Lung (tissue), 12 donors: ENCODE measurements around the gene BRINP1. TPM values are rescaled to one million over a fixed set of nuclear protein-coding genes. Genes with fewer than 3 reads are reported as not detected.

ENCODE experiments used
- ATAC-seq: fragments of 200-7000 bp; cut with Tn5 transposase; one replicate; pipeline ENCODE4 v1.9.1; 2020; ENCODE audit warnings: moderate number of reproducible peaks; ENCODE audit not compliant: insufficient read depth, low FRiP score
- DNase-seq, 3 donors: peaks; one replicate each; pipeline ENCODE4 v3.0.0-alpha.2; 2013 to 2017
- H3K27ac ChIP-seq, 2 donors: one replicate each; pipeline ENCODE4 v1.5.1; 2013; ENCODE audit warnings: mild to moderate bottlenecking in 2 of 2, moderate library complexity in 2 of 2, control low read depth in 1 of 2, inconsistent platforms in 1 of 2, low read depth in 1 of 2, low read length in 1 of 2
- H3K27me3 ChIP-seq, 3 donors: one replicate each; pipeline ENCODE4 v1.5.1; 2013; ENCODE audit warnings: low read length in 2 of 3; ENCODE audit not compliant: control insufficient read depth in 3 of 3, insufficient read depth in 3 of 3
- H3K36me3 ChIP-seq, 4 donors: one replicate each; pipeline ENCODE4 v1.5.1; 2013; ENCODE audit warnings: low read length in 4 of 4, mild to moderate bottlenecking in 1 of 4, moderate library complexity in 1 of 4; ENCODE audit not compliant: control insufficient read depth in 4 of 4, insufficient read depth in 4 of 4
- H3K4me1 ChIP-seq, 5 donors: one replicate each; pipeline ENCODE4 v1.5.1; 2013; ENCODE audit warnings: low read length in 5 of 5, mild to moderate bottlenecking in 2 of 5, moderate library complexity in 1 of 5; ENCODE audit not compliant: control insufficient read depth in 5 of 5, insufficient read depth in 5 of 5
- H3K4me3 ChIP-seq: one replicate; pipeline ENCODE4 v1.5.1; 2013; ENCODE audit warnings: mild to moderate bottlenecking, control low read depth, moderate library complexity
- H3K9ac ChIP-seq, 2 donors: one replicate each; pipeline ENCODE4 v1.5.1; 2013; ENCODE audit warnings: low read length in 2 of 2, control low read depth in 1 of 2; ENCODE audit not compliant: insufficient read depth in 1 of 2
- H3K9me3 ChIP-seq, 4 donors: one replicate each; pipeline ENCODE4 v1.5.1; 2013; ENCODE audit warnings: low read length in 3 of 4, mild to moderate bottlenecking in 1 of 4, moderate library complexity in 1 of 4; ENCODE audit not compliant: control insufficient read depth in 4 of 4, insufficient read depth in 3 of 4
- CTCF ChIP-seq: IDR thresholded peaks from 2 replicates; pipeline ENCODE4 v1.5.1; 2012; ENCODE audit warnings: mild to moderate bottlenecking; ENCODE audit errors: control extremely low read depth, extremely low read depth
- WGBS, 2 donors: extraction: QIAGEN DNeasy Blood & Tissue Kit; methylation state at CpG; one replicate each; pipeline ENCODE4 v1.1.7; 2013; 5-methylcytosine and 5-hydroxymethylcytosine counted together
- polyA plus RNA-seq, 2 donors: library from polyadenylated mRNA; stranded (reverse); fragments of 200-250 nt; gene quantifications; one replicate each; pipeline ENCODE4 v1.2.1, GENCODE V29; 2013
- total RNA-seq, 2 donors: library from RNA; depleted of rRNA in 1 of 2; stranded (reverse); fragments of >200 nt in 1 of 2; gene quantifications; one replicate each; pipeline ENCODE4 v1.2.1, GENCODE V29; 2014 to 2021
- donor health status: control.
- donor health status: control.
- donor health status: Bipolar disorder and iron deficiency.
- donor health status: healthy.
- donor health status: DM: yes; HTN: yes; CAD: no.

The BRINP1 gene
- total and polyA plus RNA-seq, 4 donors: 0.14 to 1.4 (median 0.42) TPM

- Histone ChIP-seq H3K36me3 (no peaks in the 10 kb centered on the region), H3K9ac (no peak overlapping the region), H3K4me1 (no peaks in the 10 kb centered on the region), H3K27me3 (no peaks in the 10 kb centered on the region), H3K4me3 (no peak overlapping the region), H3K9me3 (no peaks in the 10 kb centered on the region), H3K27ac (no peak overlapping the region)
- TF ChIP-seq CTCF: no peak
- WGBS, 2 donors: 21 to 24% methylated on average over 2 of the region's 2 CpGs
- no peak for DNase-seq
- ATAC-seq: no peak
Observed at GRCh38 chr9:119357336-119358096, 11.7 kb downstream of the BRINP1 start.

GRCh38 chr9:119349351-119349825 is 19.8 kb downstream of the BRINP1 start:
- Histone ChIP-seq H3K4me3 (no peak overlapping the region), H3K9me3 (no peaks in the 10 kb centered on the region), H3K9ac (no peak overlapping the region), H3K4me1 (peaks cover 0 to 1% (median 0%) of the 10 kb centered on the region in 5 donors), H3K27me3 (peaks cover 0 to 2% (median 0%) of the 10 kb centered on the region in 3 donors), H3K27ac (no peak overlapping the region), H3K36me3 (no peaks in the 10 kb centered on the region)
- ATAC-seq: no peak
- 15 to 18% methylated on average over 11 of the region's 11 CpGs for WGBS, 2 donors
- DNase-seq: no peak
- no peak for TF ChIP-seq CTCF

- H3K9me3 ChIP-seq: no peaks in the 10 kb centered on the region
- no peak for DNase-seq
- H3K9ac ChIP-seq: no peak overlapping the region
- no peak for ATAC-seq
- H3K4me1 ChIP-seq: no peaks in the 10 kb centered on the region
- H3K4me3 ChIP-seq: no peak overlapping the region
- 73 to 85% methylated on average over 13 of the region's 13 CpGs for WGBS, 2 donors
- H3K27me3 ChIP-seq: no peaks in the 10 kb centered on the region
- no peak for TF ChIP-seq CTCF
- no peaks in the 10 kb centered on the region for H3K36me3 ChIP-seq
- H3K27ac ChIP-seq: no peak overlapping the region
Observed at GRCh38 chr9:119343059-119343990, 25.9 kb downstream of the BRINP1 start.
